Mesothelial cell of epicardium (in vitro differentiated cells): ENCODE measurements around the gene GPSM3. TPM values are rescaled to one million over a fixed set of nuclear protein-coding genes. Genes with fewer than 3 reads are reported as not detected.

Experiments used
- DNase-seq, 2 experiments: peaks; one replicate each; pipeline ENCODE4 v3.0.0; 2021; ENCODE audit warnings: low spot score in 2 of 2; ENCODE audit not compliant: unreplicated experiment in 2 of 2
- H3K27ac Mint-ChIP-seq: 2 replicates; pipeline ENCODE4 v1.8.0; 2021; ENCODE audit warnings: mixed read lengths
- H3K27me3 Mint-ChIP-seq: 2 replicates; pipeline ENCODE4 v1.8.0; 2021; ENCODE audit warnings: low read depth, mixed read lengths
- H3K36me3 Mint-ChIP-seq: 2 replicates; pipeline ENCODE4 v1.8.0; 2021; ENCODE audit warnings: mixed read lengths
- H3K4me1 Mint-ChIP-seq: 2 replicates; pipeline ENCODE4 v1.8.0; 2021; ENCODE audit warnings: mixed read lengths
- H3K4me3 Mint-ChIP-seq: 2 replicates; pipeline ENCODE4 v1.8.0; 2021; ENCODE audit warnings: mild to moderate bottlenecking, moderate library complexity, mixed read lengths
- H3K9me3 Mint-ChIP-seq: 2 replicates; pipeline ENCODE4 v1.8.0; 2021; ENCODE audit warnings: mixed read lengths
- CTCF ChIP-seq: fragments of 200-600 bp; sonication (generic); IDR thresholded peaks from one replicate; pipeline ENCODE4 v1.5.0; 2021; ENCODE audit warnings: antibody characterized with exemption; ENCODE audit not compliant: unreplicated experiment
- total RNA-seq: library from RNA; stranded (reverse); gene quantifications from 3 replicates; pipeline ENCODE4 v1.2.1, GENCODE V29; 2021

Gene GPSM3
- total RNA-seq, 1 donor from 2014 or later: 7.6 TPM

GRCh38 chr6:32168350-32168749 lies 24.1 kb downstream of the GPSM3 start:
- Mint-ChIP-seq H3K27ac (no peak overlapping the region), H3K27me3 (no peaks in the 10 kb centered on the region), H3K9me3 (no peaks in the 10 kb centered on the region), H3K4me3 (no peak overlapping the region), H3K4me1 (peaks cover 12% of the 10 kb centered on the region), H3K36me3 (peaks cover 37% of the 10 kb centered on the region)
- no peak for DNase-seq
- TF ChIP-seq CTCF: no peak

GRCh38 chr6:32167761-32168262 lies 24.6 kb downstream of the GPSM3 start:
- peak overlapping the region; percentile 45 for H3K27ac Mint-ChIP-seq
- peaks cover 7% of the 10 kb centered on the region for H3K4me1 Mint-ChIP-seq
- H3K36me3 Mint-ChIP-seq: peaks cover 41% of the 10 kb centered on the region
- no peaks in the 10 kb centered on the region for H3K9me3 Mint-ChIP-seq
- DNase-seq: no peak
- H3K27me3 Mint-ChIP-seq: no peaks in the 10 kb centered on the region
- no peak for TF ChIP-seq CTCF
- H3K4me3 Mint-ChIP-seq: no peak overlapping the region

GRCh38 chr6:32167154-32167760 lies 25.2 kb downstream of the GPSM3 start:
- Mint-ChIP-seq H3K4me1 (peaks cover 4% of the 10 kb centered on the region), H3K27ac (peak overlapping the region; percentile 45), H3K36me3 (peaks cover 45% of the 10 kb centered on the region), H3K9me3 (no peaks in the 10 kb centered on the region), H3K4me3 (no peak overlapping the region), H3K27me3 (no peaks in the 10 kb centered on the region)
- no peak for DNase-seq
- TF ChIP-seq CTCF: no peak

GRCh38 chr6:32166411-32167061 lies 25.9 kb downstream of the GPSM3 start:
- no peak for TF ChIP-seq CTCF
- Mint-ChIP-seq H3K4me3 (no peak overlapping the region), H3K27ac (no peak overlapping the region), H3K27me3 (no peaks in the 10 kb centered on the region), H3K4me1 (peaks cover 4% of the 10 kb centered on the region), H3K9me3 (no peaks in the 10 kb centered on the region), H3K36me3 (peaks cover 45% of the 10 kb centered on the region)
- DNase-seq: no peak

- H3K27me3 Mint-ChIP-seq: no peaks in the 10 kb centered on the region
- H3K4me3 Mint-ChIP-seq: no peak within 1 kb of the TSS
- peaks cover 38% of the 10 kb centered on the region for H3K36me3 Mint-ChIP-seq
- DNase-seq: no peak
- TF ChIP-seq CTCF: no peak
- H3K27ac Mint-ChIP-seq: no peak within 1 kb of the TSS
- no peaks in the 10 kb centered on the region for H3K9me3 Mint-ChIP-seq
- peaks cover 4% of the 10 kb centered on the region for H3K4me1 Mint-ChIP-seq
Observed at GRCh38 chr6:32164295-32164694, 28.1 kb downstream of the GPSM3 start, which contains the start of gene EGFL8. TSS of gene EGFL8 (plus strand) at chr6:32164595. CDS start at chr6:32166166, 1,571 bp downstream.
